BJ (cell line): ENCODE data around the gene C1orf52. TPM values are rescaled to one million over a fixed set of nuclear protein-coding genes. Genes with fewer than 3 reads are reported as not detected.

Experiments used
- CTCF ChIA-PET: fragments of 350-600 bp; formaldehyde crosslinking; extraction: SDS; loops from one replicate; lab custom pipeline; 2021; ENCODE audit warnings: antibody characterized with exemption, inconsistent platforms; lab: Yijun Ruan, JAX
- POLR2A ChIA-PET: fragments of 300-600 bp; sonication (Branson Sonifier 250); formaldehyde crosslinking; extraction: SDS; loops from one replicate; lab custom pipeline; 2021; ENCODE audit warnings: antibody characterized with exemption; lab: Charles Lee
- DNase-seq: peaks from one replicate; pipeline ENCODE4 v3.0.0-alpha.2; 2011; ENCODE audit warnings: low read depth
- H3K27me3 ChIP-seq: 2 replicates; pipeline ENCODE4 v1.6.0; 2011; ENCODE audit warnings: low read length; ENCODE audit not compliant: control insufficient read depth, insufficient read depth
- H3K36me3 ChIP-seq: 2 replicates; pipeline ENCODE4 v1.5.1; 2011; ENCODE audit warnings: low read length; ENCODE audit not compliant: control insufficient read depth, insufficient read depth
- H3K4me3 ChIP-seq: 2 replicates; pipeline ENCODE4 v1.5.1; 2011; ENCODE audit warnings: low read depth, mild to moderate bottlenecking, control low read depth, low read length
- CTCF ChIP-seq: IDR thresholded peaks from 2 replicates; pipeline ENCODE4 v1.5.1; 2011; ENCODE audit warnings: low read depth, mild to moderate bottlenecking, control low read depth, inconsistent platforms, low read length, moderate library complexity; ENCODE audit not compliant: insufficient read depth
- polyA plus RNA-seq: library from polyadenylated mRNA; depleted of rRNA; stranded (reverse); fragments of >200 nt; gene quantifications from 2 replicates; pipeline ENCODE4 v1.2.3, GENCODE V29; 2011

C1orf52 gene
- polyA plus RNA-seq, 1 experiment: 29.6 TPM

DNA sequence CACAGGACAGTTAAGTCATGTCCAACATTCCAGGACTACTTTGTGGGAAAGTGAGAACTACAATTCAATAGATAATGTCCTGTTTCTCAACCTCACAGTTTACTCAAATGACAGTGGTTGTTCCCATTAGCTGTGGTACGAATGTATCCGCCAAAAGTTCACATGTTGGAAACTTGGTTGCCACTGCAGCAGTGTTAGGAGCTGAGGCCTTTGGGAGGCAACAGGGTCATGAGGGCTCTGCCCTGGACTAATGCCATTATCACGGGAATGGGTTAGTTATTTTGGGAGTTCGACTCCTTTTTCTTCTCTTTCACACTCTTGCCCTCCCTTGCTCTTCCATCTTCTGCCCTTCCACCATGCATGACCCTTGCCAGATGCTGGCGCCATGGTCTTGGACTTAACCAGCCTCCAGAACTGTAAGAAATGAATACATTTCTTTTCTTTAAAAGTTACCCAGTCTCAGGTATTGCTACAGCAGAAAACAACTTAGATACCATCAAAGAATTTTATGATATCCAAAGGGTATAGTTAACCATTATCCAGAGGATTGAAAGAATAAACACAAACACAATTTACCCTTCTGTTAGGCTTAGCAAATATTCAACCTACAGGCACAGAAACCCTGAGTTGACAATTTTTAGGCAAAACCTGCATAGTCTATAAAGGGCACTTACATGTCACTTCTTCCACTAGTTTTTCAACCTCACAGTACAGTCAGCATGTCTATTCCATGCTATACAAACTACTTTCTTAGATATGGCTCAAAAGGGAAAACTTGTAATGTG, 9.5 kb upstream of the C1orf52 start:
- peaks cover 7% of the 10 kb centered on the region; the same call in 1 of the 2 replicates for H3K36me3 ChIP-seq
- no peak overlapping the region for H3K4me3 ChIP-seq
- ChIA-PET POLR2A (no interaction called here), CTCF (interaction anchor here (1.1 to 2.5 kb wide), 2 partner anchors 9 to 424 kb away, joined by 4 to 10 read pairs; partner anchors contain the start of gene C1orf52)
- no peak for TF ChIP-seq CTCF
- DNase-seq: no peak
- H3K27me3 ChIP-seq: no peaks in the 10 kb centered on the region

DNA sequence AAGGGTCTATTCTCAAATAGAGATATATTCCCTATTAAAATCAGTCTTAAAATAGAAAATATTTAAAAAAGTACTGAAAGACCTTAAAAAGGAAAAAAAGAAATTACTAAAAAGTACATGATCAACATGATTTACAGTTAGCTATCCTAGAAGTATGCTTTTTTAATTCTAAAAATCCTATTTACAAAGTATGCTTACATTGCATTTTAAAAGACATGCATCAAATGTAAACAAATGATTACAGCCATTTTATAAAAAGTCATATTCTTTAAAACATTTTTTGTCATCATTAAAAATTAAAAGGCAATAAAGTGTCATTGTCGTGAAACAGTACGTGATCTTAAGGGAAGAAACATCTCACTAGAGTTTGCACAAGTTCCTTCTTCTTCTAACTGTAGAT, 7.9 kb upstream of the C1orf52 start:
- ChIA-PET POLR2A (no interaction called here), CTCF (interaction anchor here (2.5 kb wide), 1 partner anchor 8 kb away, joined by 10 read pairs; the partner anchor contains the start of gene C1orf52)
- H3K4me3 ChIP-seq: no peak overlapping the region
- no peak for DNase-seq
- H3K27me3 ChIP-seq: no peaks in the 10 kb centered on the region
- peaks cover 7% of the 10 kb centered on the region; the same call in 1 of the 2 replicates for H3K36me3 ChIP-seq
- no peak for TF ChIP-seq CTCF

DNA sequence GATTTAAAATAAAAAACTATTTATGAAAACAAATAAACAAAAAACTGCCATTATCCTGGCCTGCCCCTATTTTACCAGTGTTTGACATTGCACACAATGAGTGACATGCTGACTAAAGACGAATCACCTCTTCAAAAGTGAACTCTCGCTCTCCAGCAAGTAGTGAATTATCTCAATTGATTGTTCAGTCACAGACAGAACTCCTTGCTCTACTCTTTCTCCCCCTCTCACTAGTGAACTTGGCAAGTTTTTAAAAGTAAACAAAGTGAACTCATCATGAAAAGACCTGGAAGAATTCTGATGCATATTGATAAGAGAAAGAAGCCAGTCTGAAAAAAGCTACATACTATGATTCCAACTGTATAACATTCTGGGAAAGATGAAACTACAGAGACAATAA, 4.7 kb upstream of the C1orf52 start:
- Histone ChIP-seq H3K4me3 (no peak overlapping the region), H3K27me3 (no peaks in the 10 kb centered on the region), H3K36me3 (peaks cover 5% of the 10 kb centered on the region)
- POLR2A ChIA-PET: no interaction called here
- CTCF ChIA-PET: interaction anchor here (1.1 to 2.3 kb wide), 3 partner anchors 9 to 319 kb away, joined by 3 to 9 read pairs (median 6); no protein-coding TSS in a partner anchor
- no peak for DNase-seq
- no peak for TF ChIP-seq CTCF

GRCh38 chr1:85262985-85263384, 3.5 kb upstream of the C1orf52 start:
- Histone ChIP-seq H3K4me3 (no peak overlapping the region), H3K36me3 (peaks cover 4% of the 10 kb centered on the region), H3K27me3 (no peaks in the 10 kb centered on the region)
- TF ChIP-seq CTCF: no peak
- DNase-seq: no peak
- CTCF ChIA-PET: interaction anchor here (0.6 to 6.2 kb wide), 4 partner anchors 12 to 318 kb away, joined by 3 to 74 read pairs (median 8); partner anchors contain the start of gene BCL10
- POLR2A ChIA-PET: no interaction called here

DNA sequence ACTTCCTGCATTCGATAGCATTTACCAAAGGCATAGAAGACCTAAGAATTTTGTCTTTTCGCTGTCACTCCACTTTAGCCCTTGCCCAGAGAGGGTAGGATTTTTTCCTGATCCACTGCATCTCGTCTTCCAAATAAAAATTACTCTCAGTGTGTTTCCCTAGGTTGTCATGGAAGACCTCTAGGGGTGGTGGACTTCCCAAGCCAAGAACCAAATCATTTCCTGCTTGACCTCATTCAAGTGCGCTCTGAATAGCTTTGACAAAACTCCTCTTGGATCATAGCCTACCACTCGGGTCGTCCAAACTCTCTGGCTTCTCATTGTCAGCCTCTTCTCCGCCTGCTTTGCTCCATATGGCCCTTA, 431 bp upstream of the C1orf52 start:
- POLR2A ChIA-PET: interaction anchor here (0.5 to 1.0 kb wide), 3 partner anchors 17 to 433 kb away, joined by 4 to 5 read pairs (median 5); partner anchors contain the start of gene BCL10
- TF ChIP-seq CTCF: no peak

More for the DNA sequence above, 431 bp upstream of the C1orf52 start:
- Histone ChIP-seq H3K36me3 (peaks cover 3% of the 10 kb centered on the region), H3K27me3 (no peaks in the 10 kb centered on the region), H3K4me3 (peak overlapping the region; percentile 100)
- no peak for DNase-seq
- CTCF ChIA-PET: interaction anchor here (0.6 to 15.0 kb wide), 30 partner anchors 8 to 762 kb away, joined by 3 to 271 read pairs (median 4); partner anchors contain the start of genes BCL10 and SYDE2
